H1 (cell line): ENCODE data around the gene PCYT1B. TPM values are rescaled to one million over a fixed set of nuclear protein-coding genes. Genes with fewer than 3 reads are reported as not detected.
A peak's percentile ranks its signal among the peaks of the same experiment; 100 is the strongest.

ENCODE experiments used
- CTCF ChIA-PET: fragments of 300-600 bp; sonication (Branson Sonifier 250); formaldehyde crosslinking; loops from one replicate; lab custom pipeline; 2021; ENCODE audit not compliant: partially characterized antibody; lab: Charles Lee
- POLR2A ChIA-PET: fragments of 300-600 bp; sonication (Branson Sonifier 250); formaldehyde crosslinking; loops from one replicate; lab custom pipeline; 2021; ENCODE audit warnings: inconsistent platforms; ENCODE audit not compliant: partially characterized antibody; lab: Charles Lee
- DNase-seq, 2 experiments: peaks; one replicate each; pipeline versions ENCODE4 v3.0.0 to v3.0.0-alpha.2; 2010 to 2022; ENCODE audit warnings: low spot score in 2 of 2, low read depth in 1 of 2, mixed read lengths in 1 of 2
- FAIRE-seq: peaks from 2 replicates; lab custom pipeline; 2011; peaks lifted over from hg19 to GRCh38; lab: Jason Lieb, UNC
- H2AFZ ChIP-seq: 2 replicates; pipeline ENCODE4 v1.8.1; 2012; ENCODE audit warnings: low read length, inconsistent platforms
- H2AK5ac ChIP-seq: 2 replicates; pipeline ENCODE4 v1.6.1; 2013; ENCODE audit warnings: low read depth, low read length
- H2BK120ac ChIP-seq: replicated peaks from 2 replicates; pipeline ENCODE3; 2013; ENCODE audit warnings: low read depth, low read length, inconsistent platforms
- H2BK12ac ChIP-seq: 2 replicates; pipeline ENCODE4 v1.6.1; 2013; ENCODE audit warnings: low read depth, low read length
- H2BK15ac ChIP-seq: 2 replicates; pipeline ENCODE4 v1.6.1; 2013; ENCODE audit warnings: low read length
- H2BK20ac ChIP-seq: 2 replicates; pipeline ENCODE4 v1.6.1; 2013; ENCODE audit warnings: low read length
- H2BK5ac ChIP-seq: 2 replicates; pipeline ENCODE4 v1.6.1; 2013; ENCODE audit warnings: low read depth, low read length
- H3K14ac ChIP-seq: 2 replicates; pipeline ENCODE4 v1.6.1; 2013; ENCODE audit warnings: inconsistent platforms; ENCODE audit not compliant: insufficient read length
- H3K18ac ChIP-seq: 2 replicates; pipeline ENCODE4 v1.6.1; 2013; ENCODE audit warnings: low read length; ENCODE audit errors: extremely low read depth
- H3K23ac ChIP-seq: 2 replicates; pipeline ENCODE4 v1.6.1; 2013; ENCODE audit warnings: inconsistent platforms; ENCODE audit not compliant: insufficient read length
- H3K23me2 ChIP-seq: 2 replicates; pipeline ENCODE4 v1.6.1; 2013; ENCODE audit warnings: low read depth, low read length
- H3K27ac ChIP-seq: 2 replicates; pipeline ENCODE4 v1.6.1; 2011; ENCODE audit warnings: low read depth, low read length, inconsistent platforms
- H3K27me3 ChIP-seq, 4 experiments: replicated peaks in 1 of 4; 1 replicate in 1 of 4; 2 replicates in 3 of 4; pipeline versions ENCODE4 v1.6.1 to v1.8.1; 2011 to 2013; ENCODE audit warnings: low read length in 3 of 4, mild to moderate bottlenecking in 3 of 4, inconsistent platforms in 2 of 4, mixed read lengths in 2 of 4, moderate library complexity in 1 of 4; ENCODE audit not compliant: control insufficient read depth in 3 of 4, insufficient read depth in 3 of 4; ENCODE audit errors: extremely low read depth in 1 of 4
- H3K36me3 ChIP-seq, 4 experiments: 2 replicates each; pipeline versions ENCODE4 v1.6.1 to v1.8.1; 2011 to 2013; ENCODE audit warnings: mild to moderate bottlenecking in 4 of 4, low read length in 3 of 4, moderate library complexity in 2 of 4, control low read depth in 1 of 4, inconsistent platforms in 1 of 4; ENCODE audit not compliant: insufficient read depth in 4 of 4, control insufficient read depth in 2 of 4
- H3K4ac ChIP-seq: replicated peaks from 2 replicates; pipeline ENCODE3; 2013; ENCODE audit warnings: low read length, low read depth, mixed read lengths, inconsistent platforms; ENCODE audit not compliant: insufficient read length
- H3K4me1 ChIP-seq, 4 experiments: replicated peaks in 1 of 4; 1 replicate in 1 of 4; 2 replicates in 3 of 4; pipeline versions ENCODE4 v1.6.1 to v1.8.1; 2011 to 2013; ENCODE audit warnings: low read length in 3 of 4, inconsistent platforms in 2 of 4, mixed read lengths in 1 of 4; ENCODE audit not compliant: insufficient read depth in 4 of 4, control insufficient read depth in 3 of 4
- H3K4me2 ChIP-seq, 2 experiments: 2 replicates each; pipeline versions ENCODE4 v1.6.1 to v1.8.1; 2011 to 2013; ENCODE audit warnings: low read depth in 2 of 2, low read length in 2 of 2, control low read depth in 1 of 2, inconsistent platforms in 1 of 2, mild to moderate bottlenecking in 1 of 2; ENCODE audit not compliant: insufficient read depth in 1 of 2
- H3K4me3 ChIP-seq, 4 experiments: fragments of 200-600, 300-600 bp in 1 of 4; sonication (generic), shearing (Covaris generic), sonication (Bioruptor Twin) in 1 of 4; 2 replicates each; pipeline versions ENCODE4 v1.5.1 to v1.8.1; 2011 to 2016; ENCODE audit warnings: low read length in 4 of 4, low read depth in 3 of 4, control low read depth in 2 of 4, inconsistent platforms in 2 of 4, mild to moderate bottlenecking in 2 of 4, mixed read lengths in 1 of 4, moderate library complexity in 1 of 4; ENCODE audit not compliant: insufficient read depth in 2 of 4; ENCODE audit errors: extremely low read depth in 1 of 4
- H3K56ac ChIP-seq: replicated peaks from 2 replicates; pipeline ENCODE3; 2013; ENCODE audit warnings: low read depth, mild to moderate bottlenecking, mixed read lengths, low read length, inconsistent platforms; ENCODE audit not compliant: insufficient read length
- H3K79me1 ChIP-seq: 2 replicates; pipeline ENCODE4 v1.6.1; 2013; ENCODE audit warnings: low read depth, low read length, control low read depth
- H3K79me2 ChIP-seq, 2 experiments: 2 replicates each; pipeline versions ENCODE4 v1.6.1 to v1.8.1; 2012 to 2013; ENCODE audit warnings: low read length in 2 of 2, mild to moderate bottlenecking in 2 of 2, inconsistent platforms in 1 of 2; ENCODE audit not compliant: insufficient read depth in 2 of 2, control insufficient read depth in 1 of 2
- H3K9ac ChIP-seq, 4 experiments: replicated peaks in 1 of 4; 1 replicate in 1 of 4; 2 replicates in 3 of 4; pipeline versions ENCODE4 v1.6.1 to v1.8.1; 2011 to 2013; ENCODE audit warnings: low read depth in 3 of 4, low read length in 3 of 4, control low read depth in 2 of 4, mild to moderate bottlenecking in 2 of 4, moderate library complexity in 2 of 4, inconsistent platforms in 1 of 4; ENCODE audit errors: extremely low read depth in 1 of 4
- H3K9me3 ChIP-seq, 2 experiments: 2 replicates each; pipeline versions ENCODE4 v1.6.1 to v1.8.1; 2012 to 2013; ENCODE audit warnings: mild to moderate bottlenecking in 2 of 2, moderate library complexity in 2 of 2, control low read depth in 1 of 2, inconsistent platforms in 1 of 2, low read depth in 1 of 2, low read length in 1 of 2, mixed read lengths in 1 of 2; ENCODE audit not compliant: insufficient read depth in 2 of 2
- H4K20me1 ChIP-seq, 2 experiments: replicated peaks in 1 of 2; 2 replicates each; pipeline versions ENCODE3 to v1.8.1; 2011 to 2013; ENCODE audit warnings: inconsistent platforms in 2 of 2, low read length in 2 of 2, mild to moderate bottlenecking in 1 of 2; ENCODE audit not compliant: insufficient read depth in 2 of 2, control insufficient read depth in 1 of 2
- H4K5ac ChIP-seq: 2 replicates; pipeline ENCODE4 v1.6.1; 2013; ENCODE audit warnings: low read length, low read depth, mixed read lengths, inconsistent platforms; ENCODE audit not compliant: insufficient read length
- H4K8ac ChIP-seq: 2 replicates; pipeline ENCODE4 v1.8.0; 2013; ENCODE audit warnings: mild to moderate bottlenecking, moderate library complexity, low read length, inconsistent platforms; ENCODE audit not compliant: insufficient read depth; ENCODE audit errors: extremely low read depth
- H4K91ac ChIP-seq: replicated peaks from 2 replicates; pipeline ENCODE3; 2013; ENCODE audit warnings: low read length, mixed read lengths, inconsistent platforms; ENCODE audit not compliant: insufficient read length
- CEBPB ChIP-seq: IDR thresholded peaks from 2 replicates; pipeline ENCODE4 v1.6.1; 2012; ENCODE audit warnings: low read depth, low read length
- EGR1 ChIP-seq: IDR thresholded peaks from 2 replicates; pipeline ENCODE4 v1.6.1; 2011; ENCODE audit warnings: low read depth, low read length, borderline replicate concordance
- EP300 ChIP-seq, 2 experiments: IDR thresholded peaks; 1 replicate in 1 of 2; 2 replicates in 1 of 2; pipeline ENCODE4 v1.6.1; 2011 to 2012; ENCODE audit warnings: low read depth in 2 of 2, low read length in 2 of 2, mild to moderate bottlenecking in 2 of 2, borderline replicate concordance in 1 of 2, inconsistent platforms in 1 of 2, moderate library complexity in 1 of 2
- GTF2F1 ChIP-seq: IDR thresholded peaks from 2 replicates; pipeline ENCODE4 v1.6.1; 2012; ENCODE audit warnings: low read depth, low read length, improper control_type of control experiment, borderline replicate concordance
- HDAC2 ChIP-seq, 2 experiments: fragments of 300-600 bp in 1 of 2; sonication (generic) in 1 of 2; IDR thresholded peaks; 2 replicates each; pipeline ENCODE4 v1.6.1; 2011 to 2012; ENCODE audit warnings: low read depth in 2 of 2, low read length in 2 of 2, mild to moderate bottlenecking in 2 of 2, moderate library complexity in 2 of 2, borderline replicate concordance in 1 of 2, inconsistent platforms in 1 of 2
- JUND ChIP-seq: IDR thresholded peaks from 2 replicates; pipeline ENCODE4 v1.6.1; 2011; ENCODE audit warnings: mild to moderate bottlenecking, improper control_type of control experiment, low read length
- NANOG ChIP-seq: IDR thresholded peaks from 2 replicates; pipeline ENCODE4 v1.6.1; 2011; ENCODE audit warnings: low read length, low read depth, mild to moderate bottlenecking, inconsistent platforms; ENCODE audit not compliant: insufficient read depth, poor library complexity, severe bottlenecking
- RBBP5 ChIP-seq: IDR thresholded peaks from 2 replicates; pipeline ENCODE4 v1.7.1; 2012; ENCODE audit warnings: low read depth, mild to moderate bottlenecking, inconsistent platforms, low read length, moderate library complexity, borderline replicate concordance
- SIRT6 ChIP-seq: IDR thresholded peaks from one replicate; pipeline ENCODE4 v1.7.1; 2012; ENCODE audit warnings: low read length, inconsistent platforms
- SP4 ChIP-seq: IDR thresholded peaks from 2 replicates; pipeline ENCODE4 v1.6.1; 2012; ENCODE audit warnings: low read length, inconsistent platforms
- SUZ12 ChIP-seq: fragments of 200-600 bp; sonication (generic); IDR thresholded peaks from 2 replicates; pipeline ENCODE4 v1.6.1; 2012; ENCODE audit warnings: mild to moderate bottlenecking, inconsistent platforms, low read length, moderate library complexity, mixed read lengths
- TBP ChIP-seq: IDR thresholded peaks from 2 replicates; pipeline ENCODE4 v1.6.1; 2011; ENCODE audit warnings: low read depth, low read length, improper control_type of control experiment
- TCF12 ChIP-seq: IDR thresholded peaks from 2 replicates; pipeline ENCODE4 v1.6.1; 2011; ENCODE audit warnings: low read depth, mild to moderate bottlenecking, low read length
- whole genome bisulfite sequencing, 2 experiments: shearing (Covaris generic) in 1 of 2; methylation state at CpG; one replicate each; pipeline versions ENCODE4 v1.1.6 to v1.1.7; 2013 to 2015; ENCODE audit warnings: low lambda C conversion rate in 2 of 2, mixed read lengths in 2 of 2, inconsistent platforms in 1 of 2, low coverage in 1 of 2, missing lambda C conversion rate in 1 of 2; ENCODE audit not compliant: insufficient replicate concordance in 2 of 2, insufficient coverage in 1 of 2, insufficient read length in 1 of 2; ENCODE audit errors: extremely low coverage in 1 of 2, missing lambda C conversion rate in 1 of 2; 5-methylcytosine and 5-hydroxymethylcytosine counted together
- polyA plus RNA-seq, 7 experiments: library from polyadenylated mRNA; depleted of rRNA in 3 of 7; stranded (reverse) in 5 of 7; unstranded in 2 of 7; fragments of >200 nt in 5 of 7; fragments of 200-250 nt in 2 of 7; gene quantifications; 1 replicate in 5 of 7; 2 replicates in 1 of 7; 4 replicates in 1 of 7; pipeline versions ENCODE4 v1.2.1 to v1.2.3, GENCODE V29; 2011 to 2013; ENCODE audit warnings: missing spikeins in 2 of 7, mixed read lengths in 2 of 7
- total RNA-seq: library from RNA; stranded (reverse); fragmentation: NEBNext Ultra II Directional; extraction: Animal tissue kit (Norgen Biotek cat#: 25700); gene quantifications from 2 replicates; pipeline ENCODE4 v1.2.1, GENCODE V29; 2021

PCYT1B gene
- total and polyA plus RNA-seq, 2 of the 8 experiments (the other 6 are each of a cell fraction or from before 2014, with no cell fraction given) = 17.9 to 30.6 TPM

DNA sequence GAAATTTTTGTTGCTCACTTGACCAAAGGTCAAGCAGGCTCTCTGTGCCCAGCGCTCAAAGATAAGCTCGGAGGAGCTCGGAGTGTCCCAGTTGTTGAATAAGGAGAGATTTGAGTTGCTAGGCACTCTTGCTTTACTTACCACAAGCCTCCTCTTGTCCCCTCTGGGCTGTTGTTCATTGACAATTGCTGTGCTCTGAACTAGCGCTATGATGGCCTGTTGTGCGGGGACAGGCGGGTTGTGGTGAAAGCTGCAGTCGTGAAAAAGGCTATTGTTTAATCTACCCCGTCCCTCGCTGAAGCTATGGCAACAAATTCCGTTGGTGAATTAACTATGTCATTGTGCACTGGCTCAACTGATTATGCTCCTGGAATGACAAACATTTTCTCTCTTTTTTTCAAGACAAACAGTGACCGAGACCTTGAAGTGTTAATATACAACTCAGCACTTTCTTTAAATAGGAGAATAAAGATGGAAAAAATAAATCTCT is 25.6 kb upstream of the PCYT1B start:
- no peaks in the 10 kb centered on the region for H3K23me2 ChIP-seq
- no peaks in the 10 kb centered on the region for H3K79me2 ChIP-seq
- H2BK5ac ChIP-seq = no peak overlapping the region
- ChIA-PET CTCF (interaction anchor here (1.1 to 1.5 kb wide), 2 partner anchors 14 to 44 kb away, joined by 4 read pairs; no protein-coding TSS in a partner anchor), POLR2A (interaction anchor here (2.2 kb wide), 1 partner anchor 26 kb away, joined by 5 read pairs; the partner anchor contains the start of gene PCYT1B)
- no peak overlapping the region for H3K27ac ChIP-seq
- no peaks in the 10 kb centered on the region for H3K27me3 ChIP-seq
- H3K9ac ChIP-seq = no peak overlapping the region
- no peak overlapping the region for H4K91ac ChIP-seq
- H2AFZ ChIP-seq = peak overlapping the region; percentile 88; the same call in 1 of the 2 replicates
- no peak overlapping the region for H2AK5ac ChIP-seq
- H3K18ac ChIP-seq = peak overlapping the region; percentile 48
- no peak overlapping the region for H3K4ac ChIP-seq
- H3K79me1 ChIP-seq = no peaks in the 10 kb centered on the region
- H2BK12ac ChIP-seq = no peak overlapping the region
- no peak overlapping the region for H4K5ac ChIP-seq
- H2BK20ac ChIP-seq = no peak overlapping the region
- no peaks in the 10 kb centered on the region for H3K36me3 ChIP-seq
- no peak overlapping the region for H2BK120ac ChIP-seq
- no peak overlapping the region for H2BK15ac ChIP-seq
- peaks cover 0 to 10% (median 3%) of the 10 kb centered on the region in 4 experiments; a peak in 4 of 7 replicates for H3K4me1 ChIP-seq
- no peak overlapping the region; a peak in 2 of 4 replicates for H3K4me2 ChIP-seq
- no peaks in the 10 kb centered on the region for H4K20me1 ChIP-seq
- H3K14ac ChIP-seq = no peak overlapping the region
- no peak overlapping the region for H3K23ac ChIP-seq
- H4K8ac ChIP-seq = no peak overlapping the region
- no peak overlapping the region for H3K4me3 ChIP-seq
- FAIRE-seq = peak; percentile 73
- H3K9me3 ChIP-seq = no peaks in the 10 kb centered on the region
- 46% methylated on average over 6 of the region's 11 CpGs; no CpG with 5 or more reads in 1 of the 2 experiments for WGBS, 2 experiments
- DNase-seq = no peak
- H3K56ac ChIP-seq = no peak overlapping the region
- TF ChIP-seq SUZ12 (no peak), GTF2F1 (no peak), TBP (no peak), EP300 (IDR thresholded peaks at IDR 0.05; ENCODE audit: borderline replicate concordance in 1 of 2, low read depth in 2 of 2, low read length in 2 of 2) (no peak), JUND (no peak), HDAC2 (IDR thresholded peaks at IDR 0.05; ENCODE audit: borderline replicate concordance in 1 of 2, low read depth in 2 of 2, low read length in 2 of 2) (no peak), RBBP5 (no peak), TCF12 (no peak), NANOG (no peak), EGR1 (no peak), CEBPB (no peak), SIRT6 (no peak), SP4 (no peak)
